ENCODE measurements around the gene CD69. TPM values are rescaled to one million over a fixed set of nuclear protein-coding genes. Genes with fewer than 3 reads are reported as not detected.

Gene CD69
- total and polyA plus RNA-seq, 2 donors (not counting 1 experiment from before 2014, with no cell fraction given) = 45.1 to 997 TPM

- H3K4me1 ChIP-seq (ENCODE audit: control insufficient read depth in 2 of 2, insufficient read depth in 2 of 2, low read length in 2 of 2) = peaks cover 7 to 18% of the 10 kb centered on the region in 2 donors
- peak overlapping the region in 1 of 2 donors; percentile 37 for H3K27ac ChIP-seq (ENCODE audit: low read length in 2 of 2)
Observed at GRCh38 chr12:9751204-9752144, 9.2 kb downstream of the CD69 start.

More at GRCh38 chr12:9751204-9752144, 9.2 kb downstream of the CD69 start:
- Histone ChIP-seq H3K36me3 (replicated peaks in 1 of 2; ENCODE audit: control extremely low read depth in 1 of 2, control insufficient read depth in 1 of 2, extremely low read depth in 1 of 2, insufficient read depth in 2 of 2, low read length in 1 of 2) (peaks cover 16 to 40% of the 10 kb centered on the region in 2 experiments), H3K4me2 (replicated peaks; ENCODE audit: low read depth, low read length, poor library complexity, severe bottlenecking) (peak overlapping the region; percentile 61), H3K9me3 (ENCODE audit: control extremely low read depth in 1 of 3, control insufficient read depth in 2 of 3, insufficient read depth in 1 of 3, low read length in 2 of 3) (no peaks in the 10 kb centered on the region), H3K4me3 (ENCODE audit: control extremely low read depth in 1 of 5, extremely low read depth in 1 of 5, insufficient read depth in 1 of 5, low read depth in 2 of 5, low read length in 4 of 5) (no peak overlapping the region), H2AFZ (ENCODE audit: insufficient read depth, low read depth, low read length, poor library complexity, severe bottlenecking) (no peak overlapping the region), H4K20me1 (ENCODE audit: control insufficient read depth, insufficient read depth, low read length, poor library complexity, severe bottlenecking) (peaks cover 18% of the 10 kb centered on the region), H3K9ac (ENCODE audit: low read length) (no peak overlapping the region), H3K79me2 (ENCODE audit: control insufficient read depth, insufficient read depth, low read length) (peaks cover 35% of the 10 kb centered on the region), H3K27me3 (replicated peaks in 1 of 4; ENCODE audit: control extremely low read depth in 1 of 4, control insufficient read depth in 3 of 4, insufficient read depth in 4 of 4, low read length in 3 of 4) (no peaks in the 10 kb centered on the region)
- 74% methylated on average over 3 of the region's 9 CpGs for WGBS (ENCODE audit: insufficient coverage)
- Mint-ChIP-seq H3K9me3 (ENCODE audit: insufficient read depth) (no peaks in the 10 kb centered on the region), H3K27ac (peak overlapping the region; percentile 82), H3K4me3 (peak overlapping the region; percentile 10), H3K27me3 (no peaks in the 10 kb centered on the region), H3K4me1 (peaks cover 36% of the 10 kb centered on the region)
- intact Hi-C loops (cut with micrococcal nuclease) = loop anchor here (2.0 to 5.0 kb wide), 2 partner anchors 191 to 389 kb away; no protein-coding TSS in a partner anchor
- ATAC-seq (ENCODE audit: low read depth) (peak; percentile 34), DNase-seq (peak; percentile 63)
- POLR2A ChIA-PET = interaction anchor here (1.9 kb wide), 1 partner anchor 9 kb away, joined by 6 read pairs; the partner anchor contains the start of gene CD69
- CTCF ChIA-PET = interaction anchor here (0.8 to 21.1 kb wide), 53 partner anchors 9 to 438 kb away, joined by 3 to 629 read pairs (median 7); partner anchors contain the start of genes CD69, CLEC12B, CLEC2B and CLEC2D
- TF ChIP-seq CTCF (IDR thresholded peaks at IDR 0.05) (peak; percentile 25), EZH2 (IDR thresholded peaks at IDR 0.05; ENCODE audit: borderline replicate concordance, insufficient read depth, low read depth, low read length, poor library complexity, severe bottlenecking) (no peak)
